Measurements from ENCODE around the gene PGP.

GRCh38 chr16:2228161-2228824, 13.7 kb upstream of the PGP start:
- TF ChIP-seq POLR2AphosphoS5 (IDR thresholded peaks at IDR 0.05) (no peak), POLR2A (IDR thresholded peaks at IDR 0.05) (no peak)
- TF ChIP-seq, protein P1, sequence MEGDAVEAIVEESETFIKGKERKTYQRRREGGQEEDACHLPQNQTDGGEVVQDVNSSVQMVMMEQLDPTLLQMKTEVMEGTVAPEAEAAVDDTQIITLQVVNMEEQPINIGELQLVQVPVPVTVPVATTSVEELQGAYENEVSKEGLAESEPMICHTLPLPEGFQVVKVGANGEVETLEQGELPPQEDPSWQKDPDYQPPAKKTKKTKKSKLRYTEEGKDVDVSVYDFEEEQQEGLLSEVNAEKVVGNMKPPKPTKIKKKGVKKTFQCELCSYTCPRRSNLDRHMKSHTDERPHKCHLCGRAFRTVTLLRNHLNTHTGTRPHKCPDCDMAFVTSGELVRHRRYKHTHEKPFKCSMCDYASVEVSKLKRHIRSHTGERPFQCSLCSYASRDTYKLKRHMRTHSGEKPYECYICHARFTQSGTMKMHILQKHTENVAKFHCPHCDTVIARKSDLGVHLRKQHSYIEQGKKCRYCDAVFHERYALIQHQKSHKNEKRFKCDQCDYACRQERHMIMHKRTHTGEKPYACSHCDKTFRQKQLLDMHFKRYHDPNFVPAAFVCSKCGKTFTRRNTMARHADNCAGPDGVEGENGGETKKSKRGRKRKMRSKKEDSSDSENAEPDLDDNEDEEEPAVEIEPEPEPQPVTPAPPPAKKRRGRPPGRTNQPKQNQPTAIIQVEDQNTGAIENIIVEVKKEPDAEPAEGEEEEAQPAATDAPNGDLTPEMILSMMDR (IDR thresholded peaks at IDR 0.05), result no peak
